Gastroesophageal sphincter (tissue), 3 donors: ENCODE measurements around the gene GLRX5.

Experiments used
- POLR2A ChIP-seq, 2 donors: fragments of 450-650 bp; IDR thresholded peaks; one replicate each; pipeline ENCODE4 v1.6.1; 2017; ENCODE audit warnings: antibody characterized with exemption in 2 of 2, mild to moderate bottlenecking in 2 of 2, moderate library complexity in 1 of 2
- POLR2AphosphoS5 ChIP-seq: sonication (generic); formaldehyde crosslinking; IDR thresholded peaks from one replicate; pipeline ENCODE4 v1.6.1; 2017; ENCODE audit warnings: antibody characterized with exemption
- TF ChIP-seq, protein P1 (sequence below), 4 experiments: fragments of 200-600 bp in 2 of 4; fragments of 450-650 bp in 2 of 4; sonication (generic) in 1 of 4; IDR thresholded peaks; one replicate each; pipeline ENCODE4 v1.5.1; 2017 to 2019; ENCODE audit warnings: antibody characterized with exemption in 4 of 4, mild to moderate bottlenecking in 2 of 4, moderate library complexity in 2 of 4

DNA sequence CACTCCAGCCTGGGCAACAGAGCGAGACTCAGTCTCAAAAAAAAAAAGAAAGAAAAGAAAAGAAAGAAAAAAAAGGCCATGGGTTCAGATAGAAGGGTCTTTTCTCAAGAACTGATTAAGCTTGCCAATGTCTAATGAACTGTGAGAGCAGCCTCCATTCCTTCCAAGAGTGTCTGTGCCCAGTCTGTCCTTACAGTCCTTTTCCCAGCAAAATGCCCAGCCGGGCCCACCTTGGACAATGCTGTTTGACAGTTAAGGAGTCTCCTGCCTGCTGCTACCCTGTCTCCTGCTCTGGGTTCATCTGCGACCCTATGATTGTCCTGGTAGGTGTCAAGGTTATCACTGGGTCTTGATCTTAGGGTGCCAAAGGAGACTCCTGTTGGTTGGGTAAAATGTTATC is 39.8 kb upstream of the GLRX5 start:
- TF ChIP-seq POLR2A (IDR thresholded peaks at IDR 0.05), result no peak
- TF ChIP-seq, protein P1, sequence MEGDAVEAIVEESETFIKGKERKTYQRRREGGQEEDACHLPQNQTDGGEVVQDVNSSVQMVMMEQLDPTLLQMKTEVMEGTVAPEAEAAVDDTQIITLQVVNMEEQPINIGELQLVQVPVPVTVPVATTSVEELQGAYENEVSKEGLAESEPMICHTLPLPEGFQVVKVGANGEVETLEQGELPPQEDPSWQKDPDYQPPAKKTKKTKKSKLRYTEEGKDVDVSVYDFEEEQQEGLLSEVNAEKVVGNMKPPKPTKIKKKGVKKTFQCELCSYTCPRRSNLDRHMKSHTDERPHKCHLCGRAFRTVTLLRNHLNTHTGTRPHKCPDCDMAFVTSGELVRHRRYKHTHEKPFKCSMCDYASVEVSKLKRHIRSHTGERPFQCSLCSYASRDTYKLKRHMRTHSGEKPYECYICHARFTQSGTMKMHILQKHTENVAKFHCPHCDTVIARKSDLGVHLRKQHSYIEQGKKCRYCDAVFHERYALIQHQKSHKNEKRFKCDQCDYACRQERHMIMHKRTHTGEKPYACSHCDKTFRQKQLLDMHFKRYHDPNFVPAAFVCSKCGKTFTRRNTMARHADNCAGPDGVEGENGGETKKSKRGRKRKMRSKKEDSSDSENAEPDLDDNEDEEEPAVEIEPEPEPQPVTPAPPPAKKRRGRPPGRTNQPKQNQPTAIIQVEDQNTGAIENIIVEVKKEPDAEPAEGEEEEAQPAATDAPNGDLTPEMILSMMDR (IDR thresholded peaks at IDR 0.05), result no peak
- no peak for TF ChIP-seq POLR2AphosphoS5
